Measurements from ENCODE around the gene OR5H1.

GRCh38 chr3:98140531-98140930 is 10.0 kb downstream of the OR5H1 start:
- TF ChIP-seq POLR2AphosphoS5 (IDR thresholded peaks at IDR 0.05) (no peak), CTCF (IDR thresholded peaks at IDR 0.05) (no peak), POLR2A (IDR thresholded peaks at IDR 0.05) (no peak)
